IPS-15b (cell line): ENCODE measurements around the gene RPH3AL.
"Not testable (repeated sequence)": the region's sequence is repeated elsewhere in the genome, so short reads cannot be mapped to it uniquely, and the experiment has no call there.

Source experiments
- H3K27me3 ChIP-seq: one replicate; pipeline ENCODE4 v1.6.1; 2013; ENCODE audit warnings: low read length; ENCODE audit not compliant: control insufficient read depth, insufficient read depth
- H3K36me3 ChIP-seq: one replicate; pipeline ENCODE4 v1.6.1; 2013; ENCODE audit warnings: low read length; ENCODE audit not compliant: control insufficient read depth, insufficient read depth
- H3K4me1 ChIP-seq: one replicate; pipeline ENCODE4 v1.6.1; 2013; ENCODE audit warnings: mild to moderate bottlenecking, low read length; ENCODE audit not compliant: control insufficient read depth, insufficient read depth
- H3K4me3 ChIP-seq: one replicate; pipeline ENCODE4 v1.5.1; 2013; ENCODE audit warnings: low read depth, low read length
- H3K9ac ChIP-seq: one replicate; pipeline ENCODE4 v1.6.1; 2013; ENCODE audit warnings: low read depth, mild to moderate bottlenecking, low read length
- H3K9me3 ChIP-seq: one replicate; pipeline ENCODE4 v1.6.1; 2013; ENCODE audit warnings: mild to moderate bottlenecking, low read length; ENCODE audit not compliant: control insufficient read depth, insufficient read depth

The RPH3AL gene

GRCh38 chr17:273981-274832 is 78.4 kb downstream of the RPH3AL start:
- Histone ChIP-seq H3K4me1 (no peaks in the 10 kb centered on the region), H3K4me3 (no peak overlapping the region), H3K9me3 (no peaks in the 10 kb centered on the region), H3K27me3 (no peaks in the 10 kb centered on the region), H3K36me3 (no peaks in the 10 kb centered on the region), H3K9ac (no peak overlapping the region)

DNA sequence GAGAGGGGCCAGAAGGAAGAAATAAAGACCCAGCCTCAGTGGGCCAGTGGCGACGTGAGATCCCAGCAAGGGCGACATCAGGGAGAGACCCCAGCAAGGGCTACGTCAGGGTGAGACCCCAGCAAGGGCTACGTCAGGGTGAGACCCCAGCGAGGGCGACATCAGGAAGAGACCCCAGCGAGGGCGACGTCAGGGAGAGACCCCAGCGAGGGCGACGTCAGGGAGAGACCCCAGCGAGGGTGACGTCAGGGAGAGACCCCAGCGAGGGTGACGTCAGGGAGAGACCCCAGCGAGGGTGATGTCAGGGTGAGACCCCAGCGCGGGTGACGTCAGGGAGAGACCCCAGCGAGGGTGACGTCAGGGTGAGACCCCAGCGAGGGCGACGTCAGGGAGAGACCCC is 79.8 kb downstream of the RPH3AL start:
- H3K9ac ChIP-seq, H3K27me3 ChIP-seq, H3K4me1 ChIP-seq, H3K4me3 ChIP-seq, H3K9me3 ChIP-seq, H3K36me3 ChIP-seq: not testable (repeated sequence)

DNA sequence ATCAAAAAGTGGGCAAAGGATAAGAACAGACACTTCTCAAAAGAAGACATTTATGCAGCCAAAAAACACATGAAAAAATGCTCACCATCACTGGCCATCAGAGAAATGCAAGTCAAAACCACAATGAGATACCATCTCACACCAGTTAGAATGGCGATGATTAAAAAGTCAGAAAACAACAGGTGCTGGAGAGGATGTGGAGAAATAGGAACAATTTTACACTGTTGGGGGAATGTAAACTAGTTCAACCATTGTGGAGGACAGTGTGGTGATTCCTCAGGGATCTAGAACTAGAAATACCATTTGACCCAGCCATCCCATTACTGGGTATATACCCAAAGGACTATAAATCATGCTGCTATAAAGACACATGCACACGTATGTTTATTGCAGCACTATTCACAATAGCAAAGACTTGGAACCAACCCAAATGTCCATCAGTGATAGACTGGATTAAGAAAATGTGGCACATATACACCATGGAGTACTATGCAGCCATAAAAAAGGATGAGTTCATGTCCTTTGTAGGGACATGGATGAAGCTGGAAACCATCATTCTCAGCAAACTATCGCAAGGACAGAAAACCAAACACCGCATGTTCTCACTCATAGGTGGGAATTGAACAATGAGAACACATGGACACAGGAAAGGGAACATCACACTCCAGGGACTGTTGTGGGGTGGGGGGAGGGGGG is 80.5 kb downstream of the RPH3AL start:
- not testable (repeated sequence) for H3K4me1 ChIP-seq, H3K4me3 ChIP-seq, H3K9me3 ChIP-seq, H3K27me3 ChIP-seq, H3K9ac ChIP-seq, H3K36me3 ChIP-seq

- Histone ChIP-seq H3K27me3 (no peaks in the 10 kb centered on the region), H3K9me3 (no peaks in the 10 kb centered on the region), H3K4me3 (no peak overlapping the region), H3K36me3 (no peaks in the 10 kb centered on the region), H3K4me1 (no peaks in the 10 kb centered on the region), H3K9ac (no peak overlapping the region)
Measured at GRCh38 chr17:269616-270514, 82.7 kb downstream of the RPH3AL start.

DNA sequence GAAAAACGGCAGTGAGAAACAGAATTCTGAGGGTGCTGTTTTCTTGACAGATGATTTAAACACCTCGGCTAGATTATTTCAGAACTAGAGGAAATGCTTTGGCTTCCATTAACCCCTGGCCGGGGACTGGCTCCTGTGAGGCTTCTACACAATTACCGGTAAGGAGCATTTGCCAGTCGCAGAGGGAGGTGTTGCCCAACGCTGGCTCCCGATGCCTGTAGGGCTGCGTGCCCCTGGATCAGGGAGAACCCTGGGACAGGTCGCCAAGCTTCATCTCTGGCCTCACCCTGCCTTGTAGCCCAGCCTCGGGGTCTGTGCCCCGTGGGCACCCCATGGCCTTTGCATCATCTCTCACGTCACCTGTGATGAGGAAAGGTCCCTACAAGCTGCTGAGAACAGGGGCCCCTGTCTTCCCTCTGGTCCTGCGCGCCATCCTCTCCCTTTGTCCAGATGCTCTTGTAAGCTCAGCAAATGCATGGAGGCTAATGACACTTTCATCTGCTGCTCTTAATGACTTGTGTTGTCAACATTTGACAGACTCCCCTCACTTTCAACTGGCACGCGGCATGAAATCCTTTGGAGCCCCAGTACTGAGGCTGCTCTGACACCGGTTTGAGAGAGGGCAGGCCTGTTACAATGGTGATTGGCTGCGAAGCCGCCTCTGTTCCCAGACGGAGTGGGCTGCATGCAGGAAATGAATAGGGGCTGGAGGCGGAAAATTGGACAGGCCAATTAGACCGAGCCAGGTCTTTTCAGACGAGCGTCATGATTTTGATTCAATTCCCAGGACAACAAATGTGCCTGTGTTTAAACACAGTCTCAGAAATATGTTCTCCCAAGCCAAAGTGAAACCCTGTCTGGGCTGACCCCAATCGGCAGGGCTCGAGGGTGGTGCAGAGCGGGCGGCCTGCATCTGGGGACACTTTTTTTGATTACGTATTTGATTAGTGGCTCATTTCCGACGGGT is 85.6 kb downstream of the RPH3AL start:
- H3K4me1 ChIP-seq, result no peaks in the 10 kb centered on the region
- H3K4me3 ChIP-seq, result no peak overlapping the region
- H3K9me3 ChIP-seq, result no peaks in the 10 kb centered on the region
- peaks cover 3% of the 10 kb centered on the region for H3K36me3 ChIP-seq
- H3K9ac ChIP-seq, result no peak overlapping the region
- H3K27me3 ChIP-seq, result no peaks in the 10 kb centered on the region

DNA sequence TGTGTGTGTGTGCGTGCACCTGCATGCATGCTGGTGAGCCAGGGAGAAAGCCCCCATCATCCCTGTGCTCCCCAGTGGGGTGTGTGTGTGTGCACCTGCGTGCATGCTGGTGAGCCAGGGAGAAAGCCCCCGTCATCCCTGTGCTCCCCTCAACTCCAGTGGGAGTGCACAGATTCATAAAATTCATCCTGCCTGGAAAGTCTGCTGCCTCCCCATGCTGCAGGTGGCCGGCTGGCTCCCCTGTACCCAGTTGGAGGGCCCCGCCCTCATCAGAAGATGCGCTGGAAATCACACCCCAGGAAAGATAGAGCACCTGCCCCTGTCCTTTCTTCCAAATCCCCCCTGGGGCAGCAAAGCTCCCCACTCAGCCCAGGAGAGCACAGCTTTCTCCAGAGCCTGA is 86.4 kb downstream of the RPH3AL start:
- Histone ChIP-seq H3K9me3 (no peaks in the 10 kb centered on the region), H3K27me3 (peaks cover 1% of the 10 kb centered on the region), H3K36me3 (peaks cover 3% of the 10 kb centered on the region), H3K4me1 (no peaks in the 10 kb centered on the region), H3K4me3 (no peak overlapping the region), H3K9ac (no peak overlapping the region)

GRCh38 chr17:265718-266117 is 86.9 kb downstream of the RPH3AL start:
- Histone ChIP-seq H3K9me3 (no peaks in the 10 kb centered on the region), H3K36me3 (peaks cover 3% of the 10 kb centered on the region)

GRCh38 chr17:263773-264172 is 88.8 kb downstream of the RPH3AL start:
- H3K4me1 ChIP-seq, result peaks cover 16% of the 10 kb centered on the region
- peaks cover 3% of the 10 kb centered on the region for H3K36me3 ChIP-seq
- no peak overlapping the region for H3K9ac ChIP-seq
- no peak overlapping the region for H3K4me3 ChIP-seq
- H3K9me3 ChIP-seq, result no peaks in the 10 kb centered on the region
- H3K27me3 ChIP-seq, result peaks cover 7% of the 10 kb centered on the region

More at GRCh38 chr17:265718-266117, 86.9 kb downstream of the RPH3AL start:
- Histone ChIP-seq H3K27me3 (peaks cover 3% of the 10 kb centered on the region), H3K4me1 (peaks cover 1% of the 10 kb centered on the region), H3K9ac (no peak overlapping the region), H3K4me3 (no peak overlapping the region)

GRCh38 chr17:263271-263670 is 89.3 kb downstream of the RPH3AL start:
- H3K36me3 ChIP-seq, result peaks cover 3% of the 10 kb centered on the region
- H3K9me3 ChIP-seq, result no peaks in the 10 kb centered on the region
- H3K4me3 ChIP-seq, result no peak overlapping the region
- peaks cover 7% of the 10 kb centered on the region for H3K27me3 ChIP-seq
- H3K9ac ChIP-seq, result no peak overlapping the region
- H3K4me1 ChIP-seq, result peaks cover 16% of the 10 kb centered on the region

DNA sequence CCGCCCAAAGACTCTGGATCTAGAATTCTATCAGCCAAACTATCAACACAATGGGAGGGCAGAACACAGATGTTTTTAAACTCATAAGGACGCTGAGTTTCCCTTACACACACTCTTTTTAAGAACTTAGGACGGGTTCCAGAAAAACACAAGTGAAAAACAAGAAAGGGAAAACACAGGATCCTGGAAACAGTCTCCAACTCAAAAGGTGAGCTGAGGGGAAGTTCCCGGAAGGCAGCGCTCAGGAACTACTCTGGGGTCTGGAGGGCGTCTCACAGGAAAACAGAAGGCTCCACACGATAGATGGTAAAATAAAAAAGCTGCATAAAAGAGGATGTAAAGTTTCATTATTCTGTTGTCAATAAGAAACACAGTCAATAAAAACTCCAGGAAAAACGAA is 91.0 kb downstream of the RPH3AL start:
- no peaks in the 10 kb centered on the region for H3K9me3 ChIP-seq
- no peak overlapping the region for H3K9ac ChIP-seq
- peaks cover 7% of the 10 kb centered on the region for H3K27me3 ChIP-seq
- H3K36me3 ChIP-seq, result peaks cover 3% of the 10 kb centered on the region
- peaks cover 16% of the 10 kb centered on the region for H3K4me1 ChIP-seq
- H3K4me3 ChIP-seq, result no peak overlapping the region

GRCh38 chr17:260944-261343 is 91.7 kb downstream of the RPH3AL start:
- Histone ChIP-seq H3K9me3 (no peaks in the 10 kb centered on the region), H3K27me3 (peaks cover 7% of the 10 kb centered on the region), H3K9ac (no peak overlapping the region), H3K36me3 (peaks cover 3% of the 10 kb centered on the region), H3K4me3 (no peak overlapping the region), H3K4me1 (peaks cover 16% of the 10 kb centered on the region)
